Loucy (cell line): ENCODE measurements around the gene PROKR2.

Experiments
- H2AFZ ChIP-seq: fragments of 200-600 bp; sonication (generic); 2 replicates; pipeline ENCODE4 v1.6.0; 2016; ENCODE audit warnings: antibody characterized with exemption, mild to moderate bottlenecking, low read length, moderate library complexity
- H3F3A ChIP-seq: fragments of 200-600 bp; 2 replicates; pipeline ENCODE4 v1.6.0; 2016; ENCODE audit warnings: antibody characterized with exemption, low read depth, mild to moderate bottlenecking
- H3K27me3 ChIP-seq: fragments of 200-600 bp; sonication (generic); 2 replicates; pipeline ENCODE4 v1.6.1; 2014; ENCODE audit warnings: low read length, mild to moderate bottlenecking; ENCODE audit not compliant: insufficient read depth, poor library complexity, severe bottlenecking
- H3K36me3 ChIP-seq: fragments of 200-600 bp; sonication (generic); 2 replicates; pipeline ENCODE4 v1.6.1; 2016; ENCODE audit warnings: low read length; ENCODE audit not compliant: insufficient read depth
- H3K4me1 ChIP-seq: fragments of 200-600 bp; sonication (generic); 2 replicates; pipeline ENCODE4 v1.5.1; 2014; ENCODE audit warnings: low read length, mild to moderate bottlenecking; ENCODE audit not compliant: insufficient read depth, poor library complexity, severe bottlenecking
- H3K4me2 ChIP-seq: fragments of 200-600 bp; sonication (generic); 2 replicates; pipeline ENCODE4 v1.6.0; 2014; ENCODE audit warnings: antibody characterized with exemption, low read length, low read depth, mild to moderate bottlenecking; ENCODE audit not compliant: poor library complexity, severe bottlenecking
- H3K4me3 ChIP-seq: fragments of 200-600 bp; sonication (generic); 2 replicates; pipeline ENCODE4 v1.5.1; 2014; ENCODE audit warnings: low read length, mild to moderate bottlenecking, mixed read lengths; ENCODE audit not compliant: poor library complexity, severe bottlenecking
- H3K79me2 ChIP-seq: fragments of 200-600 bp; sonication (generic); 2 replicates; pipeline ENCODE4 v1.6.1; 2014; ENCODE audit warnings: low read length; ENCODE audit not compliant: insufficient read depth
- H3K9ac ChIP-seq: fragments of 200-600 bp; sonication (generic); 2 replicates; pipeline ENCODE4 v1.6.0; 2014; ENCODE audit warnings: mild to moderate bottlenecking, low read depth, low read length, moderate library complexity; ENCODE audit not compliant: poor library complexity, severe bottlenecking
- H3K9me2 ChIP-seq: fragments of 200-600 bp; sonication (generic); replicated peaks from 2 replicates; pipeline ENCODE4 v1.6.1; 2016; ENCODE audit warnings: low read depth, low read length, mixed read lengths
- H3K9me3 ChIP-seq: fragments of 200-600 bp; sonication (generic); 2 replicates; pipeline ENCODE4 v1.6.1; 2014; ENCODE audit warnings: mild to moderate bottlenecking, antibody characterized with exemption, low read length, low read depth; ENCODE audit not compliant: insufficient read depth
- H4K20me1 ChIP-seq: fragments of 200-600 bp; sonication (generic); 2 replicates; pipeline ENCODE4 v1.6.0; 2014; ENCODE audit warnings: antibody characterized with exemption, low read length, mild to moderate bottlenecking; ENCODE audit not compliant: insufficient read depth, poor library complexity, severe bottlenecking
- CTCF ChIP-seq: fragments of 200-600 bp; sonication (generic); conservative IDR thresholded peaks from 2 replicates; pipeline ENCODE4 v1.5.1; 2014; ENCODE audit warnings: mild to moderate bottlenecking, antibody characterized with exemption, low read length
- EZH2phosphoT487 ChIP-seq: fragments of 200-600 bp; IDR thresholded peaks from 2 replicates; pipeline ENCODE4 v1.6.1; 2018; ENCODE audit warnings: antibody characterized with exemption, mild to moderate bottlenecking, moderate library complexity, borderline replicate concordance

Gene PROKR2

GRCh38 chr20:5282561-5282960 lies 34.2 kb downstream of the PROKR2 start:
- H3K27me3 ChIP-seq, result no peaks in the 10 kb centered on the region
- H3K79me2 ChIP-seq, result no peaks in the 10 kb centered on the region
- no peaks in the 10 kb centered on the region for H3K36me3 ChIP-seq
- TF ChIP-seq CTCF, result no peak
- no peak for TF ChIP-seq EZH2phosphoT487
- no peak overlapping the region for H3K4me2 ChIP-seq
- H3K4me3 ChIP-seq, result no peak overlapping the region
- H4K20me1 ChIP-seq, result no peaks in the 10 kb centered on the region
- no peak overlapping the region for H2AFZ ChIP-seq
- 0 out of 2 replicates have a peak, but pooled peaks cover 3% of the 10 kb centered on the region for H3K9me2 ChIP-seq
- H3K4me1 ChIP-seq, result no peaks in the 10 kb centered on the region
- no peaks in the 10 kb centered on the region for H3K9me3 ChIP-seq
- no peak overlapping the region for H3K9ac ChIP-seq
- H3F3A ChIP-seq, result no peaks in the 10 kb centered on the region

GRCh38 chr20:5279661-5280060 lies 37.1 kb downstream of the PROKR2 start:
- H3K9me3 ChIP-seq, result no peaks in the 10 kb centered on the region; the same call in 1 of the 2 replicates
- H4K20me1 ChIP-seq, result no peaks in the 10 kb centered on the region
- no peak overlapping the region for H3K4me3 ChIP-seq
- H3K9me2 ChIP-seq, result 0 out of 2 replicates have a peak, but pooled peaks cover 3% of the 10 kb centered on the region
- no peaks in the 10 kb centered on the region for H3K36me3 ChIP-seq
- no peaks in the 10 kb centered on the region for H3K79me2 ChIP-seq
- no peak overlapping the region for H3K9ac ChIP-seq
- no peak overlapping the region for H3K4me2 ChIP-seq
- no peaks in the 10 kb centered on the region for H3K27me3 ChIP-seq
- H2AFZ ChIP-seq, result no peak overlapping the region
- no peaks in the 10 kb centered on the region for H3F3A ChIP-seq
- no peaks in the 10 kb centered on the region for H3K4me1 ChIP-seq
- TF ChIP-seq EZH2phosphoT487 (no peak), CTCF (no peak)

DNA sequence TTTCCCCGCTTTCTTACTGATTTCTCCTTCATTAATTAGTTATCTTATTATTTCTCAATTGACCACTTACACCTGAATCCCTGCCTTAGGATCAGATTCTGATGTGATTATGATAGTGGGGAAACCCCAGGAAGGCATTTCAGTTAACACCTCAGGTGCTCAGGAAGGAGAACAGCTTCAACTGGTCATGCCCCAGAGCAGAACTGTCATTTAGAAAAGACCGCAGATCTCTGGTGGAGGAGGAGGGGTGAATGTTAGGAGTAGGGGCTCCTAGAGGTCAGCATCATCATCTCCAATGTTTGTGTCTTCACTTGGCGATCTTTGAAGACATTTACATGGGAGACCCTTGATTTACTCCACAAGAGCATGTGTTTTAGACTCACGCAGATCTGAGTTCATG lies 44.5 kb downstream of the PROKR2 start:
- H3K4me3 ChIP-seq, result no peak overlapping the region
- no peaks in the 10 kb centered on the region for H3K79me2 ChIP-seq
- no peaks in the 10 kb centered on the region; the same call in 1 of the 2 replicates for H3K9me3 ChIP-seq
- no peaks in the 10 kb centered on the region for H3K4me1 ChIP-seq
- no peaks in the 10 kb centered on the region for H3K36me3 ChIP-seq
- H3F3A ChIP-seq, result no peaks in the 10 kb centered on the region
- no peak overlapping the region for H3K9ac ChIP-seq
- no peak overlapping the region for H2AFZ ChIP-seq
- H3K27me3 ChIP-seq, result no peaks in the 10 kb centered on the region
- no peak for TF ChIP-seq EZH2phosphoT487
- H3K9me2 ChIP-seq, result no peaks in the 10 kb centered on the region
- H4K20me1 ChIP-seq, result no peaks in the 10 kb centered on the region
- no peak overlapping the region for H3K4me2 ChIP-seq

DNA sequence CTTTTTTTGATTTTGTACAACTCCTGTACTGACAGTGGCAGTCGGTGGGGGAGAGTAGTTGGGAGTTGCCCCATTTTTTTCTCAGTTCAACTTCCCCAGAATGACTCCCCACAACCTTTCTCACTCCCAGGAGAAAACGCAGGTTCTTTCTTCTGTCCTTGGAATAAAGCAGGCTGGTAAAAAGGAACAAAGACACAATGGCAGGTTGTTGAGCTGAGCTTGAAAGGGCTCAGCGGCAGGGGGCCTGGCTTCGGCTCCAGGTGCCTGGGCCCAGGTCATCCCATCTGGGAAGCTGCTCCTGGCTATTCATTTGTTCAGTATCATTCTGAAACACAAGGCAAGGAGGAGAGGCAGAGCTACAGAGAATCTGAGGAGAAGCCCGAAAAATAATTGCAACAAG lies 46.2 kb downstream of the PROKR2 start:
- Histone ChIP-seq H4K20me1 (no peaks in the 10 kb centered on the region), H2AFZ (no peak overlapping the region), H3K79me2 (no peaks in the 10 kb centered on the region), H3F3A (no peaks in the 10 kb centered on the region), H3K4me3 (no peak overlapping the region), H3K4me1 (no peaks in the 10 kb centered on the region), H3K9ac (no peak overlapping the region), H3K9me2 (no peaks in the 10 kb centered on the region), H3K9me3 (no peaks in the 10 kb centered on the region; the same call in 1 of the 2 replicates), H3K4me2 (no peak overlapping the region), H3K36me3 (no peaks in the 10 kb centered on the region), H3K27me3 (no peaks in the 10 kb centered on the region)
- TF ChIP-seq CTCF (no peak), EZH2phosphoT487 (no peak)
